HG03575 (cell line): ENCODE data around the gene CPED1.
"Not testable (repeated sequence)": the region's sequence is repeated elsewhere in the genome, so short reads cannot be mapped to it uniquely, and the experiment has no call there.

Experiments
- ATAC-seq: cut with Tn5 transposase; IDR thresholded peaks from one replicate; pipeline ENCODE4 v1.9.1; 2021; ENCODE audit not compliant: unreplicated experiment, insufficient number of reproducible peaks, low FRiP score; ENCODE audit errors: extremely low read depth

CPED1 gene

GRCh38 chr7:121251367-121251766 lies 262.9 kb downstream of the CPED1 start:
- ATAC-seq = not testable (repeated sequence)

GRCh38 chr7:121252523-121253235 lies 264.2 kb downstream of the CPED1 start:
- ATAC-seq = not testable (repeated sequence)

GRCh38 chr7:121259826-121260225 lies 271.3 kb downstream of the CPED1 start:
- ATAC-seq = no peak

GRCh38 chr7:121261207-121261884 lies 272.8 kb downstream of the CPED1 start:
- no peak for ATAC-seq

GRCh38 chr7:121262221-121262620 lies 273.7 kb downstream of the CPED1 start:
- ATAC-seq = no peak

GRCh38 chr7:121262969-121263368 lies 274.5 kb downstream of the CPED1 start:
- ATAC-seq = no peak

- no peak for ATAC-seq
Observed at GRCh38 chr7:121266307-121266894, 277.9 kb downstream of the CPED1 start.

GRCh38 chr7:121267612-121268011 lies 279.1 kb downstream of the CPED1 start:
- no peak for ATAC-seq

GRCh38 chr7:121269798-121270197 lies 281.3 kb downstream of the CPED1 start:
- ATAC-seq = no peak

GRCh38 chr7:121271098-121271497 lies 282.6 kb downstream of the CPED1 start:
- no peak for ATAC-seq

GRCh38 chr7:121271916-121272315 lies 283.4 kb downstream of the CPED1 start:
- peak; percentile 35 for ATAC-seq

GRCh38 chr7:121272676-121273075 lies 284.2 kb downstream of the CPED1 start:
- ATAC-seq = no peak

- no peak for ATAC-seq
Observed at GRCh38 chr7:121273467-121274167, 285.1 kb downstream of the CPED1 start.

- ATAC-seq = no peak
Observed at GRCh38 chr7:121274467-121274866, 286.0 kb downstream of the CPED1 start.

- ATAC-seq = no peak
Observed at GRCh38 chr7:121275204-121275603, 286.7 kb downstream of the CPED1 start.

GRCh38 chr7:121276313-121276712 lies 287.8 kb downstream of the CPED1 start:
- ATAC-seq = no peak

- peak; percentile 99 for ATAC-seq
Observed at GRCh38 chr7:121278120-121279021, 289.9 kb downstream of the CPED1 start.

- no peak for ATAC-seq
Observed at GRCh38 chr7:121279060-121279620, 290.6 kb downstream of the CPED1 start.
